NCI-H510A treated with DMSO at 0.1 percent for 48 hours (cell line): Measurements from ENCODE around the gene UTS2.

ENCODE experiments used
- DNase-seq: peaks from one replicate; lab custom pipeline; 2025; lab: John Stamatoyannopoulos, UW

The UTS2 gene

DNA sequence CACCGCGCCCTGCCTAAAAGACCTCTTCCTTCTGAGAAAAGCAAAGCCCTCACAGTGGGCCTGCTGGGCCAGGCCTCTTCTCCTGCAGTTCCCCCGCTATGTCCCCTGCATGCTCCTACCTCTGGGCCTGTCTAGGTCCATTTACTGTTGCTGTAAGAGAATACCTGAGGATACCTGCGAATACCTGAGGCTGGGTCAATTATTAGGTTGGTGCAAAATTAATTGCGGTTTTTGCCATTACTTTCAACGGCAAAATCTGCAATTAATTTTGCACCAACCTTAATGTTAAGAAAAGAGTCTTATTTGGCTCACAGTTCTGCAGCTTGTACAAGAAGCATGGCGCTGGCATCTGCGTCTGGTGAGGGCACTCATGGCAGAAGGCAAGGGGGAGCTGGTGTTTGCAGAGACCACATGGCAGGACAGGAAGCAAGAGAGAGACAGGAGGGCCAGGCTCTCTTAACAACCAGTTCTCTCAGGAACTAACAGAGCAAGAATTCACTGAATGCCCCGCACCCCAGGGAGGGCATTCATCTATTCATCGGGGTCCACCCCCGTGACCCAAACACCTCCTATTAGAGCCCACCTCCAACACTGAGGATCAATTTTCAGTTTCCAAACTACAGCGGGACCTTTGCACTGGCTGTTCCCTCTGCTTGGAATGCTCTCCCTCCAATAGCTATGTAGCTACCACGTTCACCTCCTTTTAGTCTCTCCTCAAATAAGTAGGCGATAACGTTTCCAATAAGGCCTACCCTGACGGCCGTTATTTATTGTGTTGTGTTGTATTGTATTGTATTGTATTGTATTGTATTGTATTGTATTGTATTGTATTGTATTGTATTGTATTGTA, 9.6 kb upstream of the UTS2 start:
- DNase-seq, result no peak

GRCh38 chr1:7861452-7861851, 8.6 kb upstream of the UTS2 start:
- DNase-seq, result no peak

DNA sequence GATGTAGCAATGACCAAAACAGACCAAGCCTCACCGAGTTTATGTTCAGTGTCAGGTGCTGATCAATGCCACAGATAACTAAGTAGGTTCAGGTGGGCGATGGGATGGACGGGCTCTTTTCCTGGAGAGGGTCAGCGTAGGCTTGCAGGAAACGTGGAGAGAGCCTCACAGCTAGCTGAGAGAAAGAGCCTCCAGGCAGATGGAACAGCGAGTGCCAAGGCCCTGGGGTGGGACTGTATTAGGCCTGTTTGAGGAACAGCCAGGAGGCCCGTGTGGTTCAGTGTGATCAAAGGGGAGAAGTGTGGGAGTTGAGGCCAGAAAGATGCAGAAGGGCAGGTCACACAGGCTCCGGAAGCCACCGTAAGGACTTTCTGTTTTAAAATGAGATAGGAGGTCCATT, 7.3 kb upstream of the UTS2 start:
- no peak for DNase-seq

GRCh38 chr1:7859406-7859805, 6.5 kb upstream of the UTS2 start:
- DNase-seq, result no peak

GRCh38 chr1:7857985-7858384, 5.1 kb upstream of the UTS2 start:
- no peak for DNase-seq

DNA sequence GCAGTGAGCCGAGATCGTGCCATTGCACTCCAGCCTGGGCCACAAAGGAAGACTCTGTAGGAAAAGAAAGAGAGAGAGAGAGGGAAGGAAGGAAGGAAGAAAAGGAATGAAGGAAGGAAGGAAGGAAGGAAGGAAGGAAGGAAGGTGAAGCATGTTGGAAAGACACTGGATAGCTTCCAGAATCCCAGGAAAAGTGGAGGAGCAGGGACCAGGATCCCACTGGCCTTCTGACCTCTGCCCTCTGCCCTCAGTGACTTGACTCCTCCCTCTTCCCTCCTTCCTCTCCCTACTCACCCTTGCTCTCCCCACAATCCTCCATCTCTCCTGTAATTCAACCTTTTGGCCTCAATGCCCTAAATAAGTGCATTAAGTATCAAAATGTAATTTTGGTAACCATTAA, 4.1 kb upstream of the UTS2 start:
- DNase-seq, result no peak

GRCh38 chr1:7856345-7856744, 3.5 kb upstream of the UTS2 start:
- DNase-seq, result no peak

DNA sequence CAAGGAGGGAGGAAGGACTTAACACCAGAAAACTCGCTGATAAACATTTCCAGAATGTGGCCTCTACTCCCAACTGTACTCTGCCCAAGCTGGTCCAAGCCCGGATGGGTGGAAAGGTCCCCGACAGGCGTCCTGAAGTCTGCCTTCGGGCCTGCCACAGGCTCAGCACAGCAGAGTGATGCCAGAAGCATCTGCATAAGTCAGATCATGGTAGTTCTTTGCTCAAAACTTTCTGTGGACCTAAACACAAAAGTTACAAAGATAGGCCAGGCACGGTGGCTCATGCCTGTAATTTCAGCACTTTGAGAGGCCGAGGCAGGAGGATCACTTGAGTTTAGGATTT, 790 bp upstream of the UTS2 start:
- no peak for DNase-seq

GRCh38 chr1:7850786-7851185, 2.1 kb downstream of the UTS2 start:
- no peak for DNase-seq

DNA sequence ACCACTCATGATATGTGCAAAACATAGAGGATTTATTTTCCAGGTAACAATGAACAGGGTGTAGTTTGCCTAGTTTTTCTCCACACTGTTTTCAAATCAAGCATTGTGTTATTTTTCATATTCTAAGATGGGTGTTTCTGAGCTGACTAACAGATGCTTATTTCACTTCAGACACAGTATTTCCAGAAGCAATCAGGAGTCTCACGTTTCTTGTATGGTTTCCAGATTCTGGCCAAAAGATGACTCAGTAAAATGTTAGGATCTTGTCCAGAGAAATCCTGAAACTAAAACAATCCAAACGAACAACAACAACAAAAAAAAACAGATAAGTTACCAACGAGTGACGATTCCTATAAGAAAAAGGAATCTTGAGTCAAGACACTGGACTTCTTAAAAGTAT, 5.3 kb downstream of the UTS2 start:
- DNase-seq, result no peak

DNA sequence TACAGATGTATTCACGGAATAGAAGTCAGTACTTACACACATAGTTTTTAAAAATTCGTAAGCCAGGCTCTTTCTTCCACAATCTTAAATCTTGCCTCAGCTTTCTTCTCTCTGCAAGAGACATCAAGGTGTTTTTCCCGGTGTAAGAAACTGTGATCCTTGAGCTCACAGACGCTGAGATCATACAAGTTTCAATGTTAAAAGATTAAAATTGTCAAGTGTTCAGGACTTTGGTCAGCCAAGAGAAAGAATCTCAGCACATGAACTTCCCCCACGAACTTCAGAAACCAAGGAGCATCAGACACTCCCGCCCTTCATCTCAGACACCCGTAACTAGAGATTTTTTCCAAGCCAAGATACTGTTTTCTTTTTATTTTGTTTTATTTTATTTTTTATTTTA, 6.2 kb downstream of the UTS2 start:
- DNase-seq, result no peak

DNA sequence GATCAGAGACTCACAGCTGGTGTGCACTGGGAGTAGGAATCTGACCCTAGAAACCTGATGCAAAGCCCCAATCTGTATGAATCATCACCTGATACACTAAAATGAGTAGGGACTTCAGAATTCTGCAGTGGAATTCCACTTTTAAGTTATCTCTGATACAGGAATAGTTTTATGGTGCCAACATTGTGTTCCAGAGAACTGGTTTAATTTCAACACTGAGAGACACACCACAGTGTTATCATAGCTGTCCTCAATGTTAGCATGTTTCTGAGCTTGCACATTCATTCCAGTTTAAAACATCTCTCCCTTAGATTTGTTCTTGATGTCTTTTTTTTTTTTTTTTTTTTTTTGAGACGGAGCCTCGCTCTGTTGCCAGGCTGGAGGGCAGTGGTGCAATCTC, 7.1 kb downstream of the UTS2 start:
- DNase-seq, result no peak

- no peak for DNase-seq
These were observed 10.3 kb downstream of the UTS2 start for GRCh38 chr1:7842517-7842916.

DNA sequence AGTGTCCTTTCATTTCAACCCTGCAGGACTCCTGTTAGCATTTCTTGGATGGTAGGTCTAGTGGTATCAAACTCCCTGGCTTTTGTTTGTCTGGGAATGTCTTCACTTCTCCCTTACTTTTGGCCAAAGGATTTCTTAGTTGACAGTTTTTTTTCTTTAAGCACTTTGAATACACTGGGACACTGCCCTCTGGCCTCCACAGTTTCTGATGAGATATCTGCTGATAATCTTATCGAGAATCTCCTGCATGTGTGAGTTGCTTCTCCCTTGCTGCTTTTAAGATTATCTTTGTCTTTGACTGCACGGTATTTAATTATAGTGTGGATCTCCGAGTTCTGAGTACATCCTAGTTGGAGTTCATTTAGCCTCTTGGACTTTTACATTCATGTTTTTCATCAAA, 13.3 kb downstream of the UTS2 start:
- DNase-seq, result no peak

- no peak for DNase-seq
These were observed 14.2 kb downstream of the UTS2 start for GRCh38 chr1:7838714-7839113.

DNA sequence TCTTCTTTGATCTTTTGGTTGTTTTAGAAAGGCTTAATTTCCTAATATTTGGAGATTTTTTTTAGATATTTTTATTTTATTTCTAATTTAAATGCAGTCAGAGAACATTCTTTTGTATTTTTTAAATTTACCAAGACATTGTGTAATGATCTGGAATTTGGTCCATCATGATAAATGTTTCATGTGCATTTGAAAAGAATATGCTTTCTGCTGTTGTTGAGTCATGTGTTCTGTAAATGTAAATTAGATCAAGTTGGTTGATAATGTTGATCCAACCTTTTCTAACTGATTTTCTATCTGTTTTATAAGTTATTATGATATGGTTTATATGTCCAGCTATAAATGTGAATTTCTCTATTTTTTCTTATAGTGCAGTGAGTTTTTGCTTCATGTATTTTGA, 19.8 kb downstream of the UTS2 start:
- no peak for DNase-seq

DNA sequence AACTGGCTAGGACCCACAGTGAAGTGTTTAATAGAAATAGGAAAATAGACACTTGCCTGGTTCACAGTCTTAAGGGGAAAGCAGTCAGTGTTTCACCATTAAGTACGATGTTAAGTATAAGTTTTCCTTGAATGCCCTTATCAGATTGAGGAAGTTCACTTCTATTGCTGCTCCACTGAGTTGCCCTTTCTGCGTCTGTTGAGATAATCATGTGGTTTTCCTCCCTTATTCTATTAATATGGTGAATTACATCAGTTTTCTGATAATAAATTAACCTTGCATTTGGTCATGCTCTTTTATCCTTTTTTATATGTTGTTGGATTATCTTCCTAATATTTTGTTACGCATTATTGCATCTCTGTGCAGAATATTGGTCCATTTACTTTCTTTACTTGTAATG, 21.4 kb downstream of the UTS2 start:
- DNase-seq, result no peak

DNA sequence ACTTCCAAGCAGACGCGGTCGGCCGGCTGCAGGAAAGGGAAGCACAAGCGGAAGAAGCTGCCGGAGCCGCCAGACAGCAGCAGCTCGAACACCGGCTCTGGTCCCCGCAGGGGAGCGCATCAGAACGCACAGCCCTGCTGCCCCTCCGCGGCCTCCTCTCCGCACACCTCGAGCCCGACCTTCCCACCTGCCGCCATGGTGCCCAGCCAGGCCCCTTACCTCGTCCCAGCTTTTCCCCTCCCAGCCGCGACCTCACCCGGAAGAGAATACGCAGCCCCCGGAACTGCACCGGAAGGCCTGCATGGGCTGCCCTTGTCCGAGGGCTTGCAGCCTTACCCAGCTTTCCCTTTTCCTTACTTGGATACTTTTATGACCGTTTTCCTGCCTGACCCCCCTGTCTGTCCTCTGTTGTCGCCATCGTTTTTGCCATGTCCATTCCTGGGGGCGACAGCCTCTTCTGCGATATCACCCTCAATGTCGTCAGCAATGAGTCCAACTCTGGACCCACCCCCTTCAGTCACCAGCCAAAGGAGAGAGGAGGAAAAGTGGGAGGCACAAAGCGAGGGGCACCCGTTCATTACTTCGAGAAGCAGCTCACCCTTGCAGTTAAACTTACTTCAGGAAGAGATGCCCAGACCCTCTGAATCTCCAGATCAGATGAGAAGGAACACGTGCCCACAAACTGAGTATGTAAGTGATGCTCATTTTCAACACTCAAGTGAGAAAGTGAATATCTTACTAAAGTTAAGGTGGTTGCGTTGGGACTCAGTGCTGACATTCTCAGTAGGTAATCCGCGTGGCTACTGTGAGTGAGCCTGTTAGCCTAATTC, 25.5 kb downstream of the UTS2 start:
- no peak for DNase-seq

DNA sequence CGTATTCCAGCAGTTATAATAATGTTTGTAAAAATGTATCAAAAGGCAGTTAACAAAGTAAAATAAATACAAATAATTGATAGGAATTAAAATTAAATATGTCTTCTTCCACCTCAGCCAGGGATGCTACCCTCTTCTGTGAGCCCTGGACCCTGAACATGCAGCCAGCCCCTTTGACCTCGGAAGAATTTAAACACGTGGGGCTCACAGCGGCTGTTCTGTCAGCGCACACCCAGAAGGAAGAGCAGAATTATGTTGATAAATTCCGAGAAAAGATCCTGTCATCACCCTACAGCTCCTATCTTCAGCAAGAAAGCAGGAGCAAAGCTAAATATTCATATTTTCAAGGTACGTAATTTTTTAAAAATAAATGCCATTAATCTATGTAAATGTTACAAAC, 26.5 kb downstream of the UTS2 start:
- no peak for DNase-seq

- no peak for DNase-seq
These were observed 28.2 kb downstream of the UTS2 start for GRCh38 chr1:7824701-7825100.

- DNase-seq, result no peak
These were observed 31.6 kb downstream of the UTS2 start for GRCh38 chr1:7821282-7821681.

- DNase-seq, result no peak
These were observed 39.0 kb downstream of the UTS2 start for GRCh38 chr1:7813677-7814373.

DNA sequence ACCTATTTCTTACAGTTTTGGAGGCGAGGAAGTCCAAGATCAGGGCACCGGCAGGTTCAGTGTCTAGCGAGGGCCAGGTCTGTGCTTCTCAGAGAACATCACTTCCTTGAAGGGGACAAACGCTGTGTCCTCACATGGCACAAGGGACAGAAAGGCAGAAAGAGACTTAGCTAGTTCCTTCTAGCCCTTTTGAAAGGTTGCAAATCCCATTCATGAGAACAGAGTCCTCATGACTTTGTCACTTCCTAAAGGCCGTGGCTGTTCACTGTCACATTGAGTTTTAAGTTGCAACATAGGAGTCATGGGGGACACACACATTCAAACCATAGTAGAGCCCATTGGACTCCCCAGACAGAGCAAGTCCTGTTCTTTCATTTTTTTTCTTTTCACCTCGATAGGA, 41.4 kb downstream of the UTS2 start:
- DNase-seq, result no peak
